CD4-positive, alpha-beta T cell treated with Interleukin-4 for 1 hour (primary cell): Measurements from ENCODE around the gene MLN.
"Not testable (repeated sequence)": the region's sequence is repeated elsewhere in the genome, so short reads cannot be mapped to it uniquely, and the experiment has no call there.

Experiments used
- DNase-seq, 2 donors: peaks; one replicate each; pipeline ENCODE4 v3.0.0-alpha.2; 2020 to 2022

Gene MLN

GRCh38 chr6:33834401-33835392 lies 30.9 kb upstream of the MLN start:
- DNase-seq, result no peak

- no peak for DNase-seq
Observed at GRCh38 chr6:33833599-33833998, 29.8 kb upstream of the MLN start.

- DNase-seq, result not testable (repeated sequence)
Observed at GRCh38 chr6:33832831-33833230, 29.0 kb upstream of the MLN start.

GRCh38 chr6:33831725-33832124 lies 27.9 kb upstream of the MLN start:
- DNase-seq, result not testable (repeated sequence)

- DNase-seq, result no peak
Observed at GRCh38 chr6:33830635-33831240, 26.9 kb upstream of the MLN start.

- no peak for DNase-seq
Observed at GRCh38 chr6:33828764-33829731, 25.2 kb upstream of the MLN start.

GRCh38 chr6:33828452-33828763 lies 24.6 kb upstream of the MLN start:
- DNase-seq, result no peak

- DNase-seq, result no peak
Observed at GRCh38 chr6:33827546-33828451, 24.0 kb upstream of the MLN start.

- DNase-seq, result no peak
Observed at GRCh38 chr6:33826537-33826936, 22.7 kb upstream of the MLN start.

GRCh38 chr6:33824461-33825154 lies 20.8 kb upstream of the MLN start:
- DNase-seq, result no peak

- no peak for DNase-seq
Observed at GRCh38 chr6:33823806-33824205, 20.0 kb upstream of the MLN start.

- DNase-seq, result no peak
Observed at GRCh38 chr6:33822575-33823395, 19.0 kb upstream of the MLN start.

GRCh38 chr6:33820784-33821520 lies 17.1 kb upstream of the MLN start:
- no peak for DNase-seq

- no peak for DNase-seq
Observed at GRCh38 chr6:33820243-33820642, 16.4 kb upstream of the MLN start.

GRCh38 chr6:33819021-33819420 lies 15.2 kb upstream of the MLN start:
- DNase-seq, result no peak

GRCh38 chr6:33818293-33818692 lies 14.5 kb upstream of the MLN start:
- no peak for DNase-seq

- DNase-seq, result no peak
Observed at GRCh38 chr6:33817489-33817888, 13.7 kb upstream of the MLN start.

GRCh38 chr6:33816911-33817310 lies 13.1 kb upstream of the MLN start:
- DNase-seq, result no peak

- DNase-seq, result peak in 1 of 2 donors; percentile 13
Observed at GRCh38 chr6:33815854-33816253, 12.1 kb upstream of the MLN start.
